ENCODE measurements around the gene TJP3.

TJP3 gene

DNA sequence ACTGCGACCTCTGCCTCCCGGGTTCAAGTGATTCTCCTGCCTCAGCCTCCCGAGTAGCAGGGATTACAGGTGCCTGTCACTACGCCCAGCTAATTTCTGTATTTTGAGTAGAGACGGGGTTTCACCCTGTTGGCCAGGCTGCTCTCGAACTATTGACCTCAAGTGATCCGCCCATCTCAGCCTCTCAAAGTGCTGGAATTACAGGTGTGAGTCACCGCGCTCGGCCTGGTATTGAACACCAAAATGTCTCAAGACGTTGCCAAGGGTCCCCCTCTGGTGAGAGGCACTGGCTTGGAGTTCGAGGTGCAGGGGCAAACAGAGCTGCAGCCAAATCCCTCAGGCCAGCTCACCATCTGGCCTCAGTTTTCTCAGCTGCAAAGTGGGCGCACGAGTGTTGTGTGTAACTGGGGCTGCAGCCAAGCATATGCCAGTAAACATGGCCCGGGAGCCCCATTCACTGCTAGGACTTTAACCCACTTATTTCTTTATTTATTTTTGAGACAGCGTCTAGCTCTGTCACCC is 8.0 kb downstream of the TJP3 start:
- no peak for DNase-seq (ENCODE audit: low read depth)

DNA sequence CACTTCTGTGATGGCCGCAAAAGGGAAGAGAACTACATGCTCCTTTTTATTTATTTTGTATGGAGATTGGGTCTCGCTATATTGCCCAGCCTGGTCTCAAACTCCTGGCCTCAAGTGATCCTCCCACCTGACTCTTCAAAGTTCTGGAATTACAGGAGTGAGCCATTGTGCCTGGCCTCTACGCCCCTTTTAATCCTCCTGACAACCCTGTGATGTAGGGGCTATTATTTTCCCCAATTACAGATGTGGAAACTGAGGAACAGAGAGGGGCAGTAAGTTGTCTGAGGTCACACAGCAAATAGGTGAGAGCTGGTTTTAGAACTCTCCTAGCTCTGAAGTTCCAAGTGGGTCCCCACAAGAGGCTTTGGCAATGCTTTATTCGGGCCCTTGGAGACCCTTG is 11.7 kb downstream of the TJP3 start:
- no peak for DNase-seq (ENCODE audit: low read depth)

DNA sequence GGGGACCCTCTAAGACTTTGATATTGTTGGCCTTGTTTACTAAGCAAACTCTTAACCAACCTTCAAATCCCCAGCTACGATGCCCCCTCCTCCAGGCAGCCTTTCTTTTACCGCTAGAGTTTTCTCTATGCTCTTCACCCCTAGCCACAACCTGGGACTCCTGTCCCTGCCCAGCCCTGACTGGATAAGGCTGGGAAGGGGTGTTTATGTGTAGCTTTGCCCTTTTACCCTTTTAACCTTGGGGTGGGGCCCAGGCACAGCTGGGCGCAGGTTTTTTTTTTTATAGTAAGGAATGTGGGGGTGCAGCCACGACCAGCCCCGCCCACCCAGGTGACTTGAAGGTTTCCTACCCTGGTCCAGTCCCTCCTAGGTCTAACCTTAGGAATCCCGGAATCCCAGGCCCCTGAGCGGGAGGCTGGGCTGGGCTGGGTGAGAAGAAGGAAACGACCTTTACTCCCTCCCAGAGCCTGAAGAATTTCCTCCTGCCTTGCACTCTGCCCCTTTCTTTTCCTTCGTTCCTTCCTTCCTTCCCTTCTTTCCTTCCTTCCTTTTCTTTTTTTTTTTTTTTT is 12.2 kb downstream of the TJP3 start:
- no peak for DNase-seq (ENCODE audit: low read depth)

DNA sequence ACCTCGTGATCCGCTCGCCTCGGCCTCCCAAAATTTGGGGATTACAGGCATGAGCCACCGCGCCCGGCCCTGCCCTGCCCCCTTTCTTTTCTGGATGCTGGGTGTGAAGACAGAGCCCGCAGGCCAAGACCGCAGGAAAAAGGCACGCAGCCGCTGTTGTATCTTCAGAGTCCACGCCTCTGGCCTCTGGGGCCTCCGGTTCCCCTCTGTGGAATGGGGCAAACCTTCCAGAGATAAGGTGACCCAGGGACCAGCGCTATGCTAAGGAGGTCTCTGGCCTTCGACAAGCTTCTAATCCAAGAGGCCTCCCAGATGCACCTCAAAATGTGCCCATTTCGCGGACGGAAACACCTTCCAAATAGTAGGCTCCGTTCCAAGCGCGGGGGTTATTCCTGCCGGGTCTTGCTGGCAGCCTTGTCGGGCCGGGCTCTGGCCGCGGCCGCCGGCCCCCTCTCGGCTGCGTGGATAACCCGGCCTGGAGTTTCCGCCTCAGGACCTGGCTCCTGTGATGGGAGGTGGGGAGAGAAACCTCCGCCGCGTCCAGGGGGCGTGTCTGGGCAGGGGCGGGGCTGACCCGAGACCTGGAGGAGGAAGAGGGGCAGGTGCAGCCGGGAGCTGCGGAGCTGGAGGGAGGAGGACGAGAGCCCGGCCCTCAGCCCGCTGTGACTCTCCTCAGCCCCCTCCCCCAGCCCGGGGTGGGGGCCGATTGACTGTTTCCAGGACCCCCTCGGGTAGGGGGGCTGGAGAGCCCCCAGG is 13.1 kb downstream of the TJP3 start:
- peak; percentile 79 for DNase-seq (ENCODE audit: low read depth)

DNA sequence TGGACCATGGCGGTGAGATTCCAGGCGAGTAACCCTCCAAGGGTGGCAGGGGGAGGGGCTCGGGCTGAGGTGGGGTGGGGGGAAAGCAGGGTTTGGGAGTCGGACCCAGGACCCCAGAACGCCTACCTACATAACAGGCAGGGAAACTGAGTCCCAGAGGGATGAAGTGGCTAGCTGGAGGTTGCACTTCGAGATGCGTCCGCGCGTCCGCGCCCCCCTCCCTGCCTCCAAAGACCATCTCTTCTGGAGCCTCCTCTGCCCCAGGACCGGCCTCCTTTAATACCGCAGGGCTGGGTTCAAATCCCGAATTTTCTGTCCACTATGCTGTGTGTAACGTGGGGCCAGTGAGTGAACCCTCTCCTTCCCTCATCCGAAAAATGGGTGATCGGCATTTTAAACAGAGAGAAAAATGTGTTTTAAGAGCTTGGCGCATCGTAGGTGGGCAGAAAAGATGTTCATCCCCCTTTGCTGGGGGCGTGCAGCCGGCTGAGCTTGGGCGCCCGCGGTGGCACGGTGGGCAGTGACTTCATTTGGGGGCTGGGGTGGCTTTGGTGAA is 13.8 kb downstream of the TJP3 start:
- no peak for DNase-seq (ENCODE audit: low read depth)

DNA sequence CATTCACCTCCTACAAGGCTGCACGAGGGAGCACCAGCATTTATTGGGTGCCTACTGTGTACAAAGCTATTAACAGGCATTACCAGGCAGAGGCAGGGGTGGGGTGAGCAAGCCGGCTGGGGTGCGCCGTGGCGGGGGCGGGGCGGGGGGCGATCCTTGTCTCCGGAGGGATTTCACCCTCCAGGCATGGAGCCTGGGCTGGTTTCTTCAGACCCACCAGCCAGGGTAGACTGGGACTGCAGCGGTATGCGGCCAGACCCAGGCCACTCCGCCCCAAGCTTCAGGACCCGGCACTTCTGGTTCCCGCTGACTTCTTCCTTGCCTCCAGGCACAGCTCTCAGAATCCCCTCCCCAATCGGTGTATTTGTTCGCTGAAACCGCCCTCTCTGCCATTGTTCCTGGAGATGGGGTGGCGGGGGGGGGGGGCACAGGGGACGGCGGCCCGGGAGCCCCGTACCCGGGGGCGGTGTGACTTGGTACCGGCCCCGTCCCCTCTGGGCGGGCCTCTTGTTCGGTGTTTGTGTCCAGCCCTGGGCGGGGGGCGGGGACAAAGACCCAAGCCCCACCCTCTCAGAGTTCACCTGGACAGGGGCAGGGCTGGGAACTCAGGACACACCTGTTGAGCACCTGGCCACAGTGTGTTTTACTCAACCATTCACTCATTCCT is 14.4 kb downstream of the TJP3 start:
- DNase-seq (ENCODE audit: low read depth) = no peak

DNA sequence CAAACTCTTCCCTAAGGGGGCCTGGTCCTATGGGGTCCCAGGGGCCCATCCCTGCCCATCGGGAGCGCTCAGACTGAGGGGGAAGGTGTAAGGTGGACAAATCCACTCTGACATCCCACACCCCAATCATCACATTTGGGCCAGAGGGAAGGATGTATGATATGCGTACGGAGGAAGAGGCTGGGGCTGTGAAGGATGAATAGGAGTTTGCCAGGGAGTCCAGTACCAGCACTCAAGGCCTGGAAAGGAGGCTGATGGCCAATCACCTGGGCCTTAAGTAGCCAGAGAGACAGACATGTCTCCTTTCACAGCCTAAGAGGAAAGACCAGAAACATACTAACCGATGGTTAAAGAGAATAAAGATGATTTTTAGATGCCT is 14.9 kb downstream of the TJP3 start:
- DNase-seq (ENCODE audit: low read depth) = no peak

DNA sequence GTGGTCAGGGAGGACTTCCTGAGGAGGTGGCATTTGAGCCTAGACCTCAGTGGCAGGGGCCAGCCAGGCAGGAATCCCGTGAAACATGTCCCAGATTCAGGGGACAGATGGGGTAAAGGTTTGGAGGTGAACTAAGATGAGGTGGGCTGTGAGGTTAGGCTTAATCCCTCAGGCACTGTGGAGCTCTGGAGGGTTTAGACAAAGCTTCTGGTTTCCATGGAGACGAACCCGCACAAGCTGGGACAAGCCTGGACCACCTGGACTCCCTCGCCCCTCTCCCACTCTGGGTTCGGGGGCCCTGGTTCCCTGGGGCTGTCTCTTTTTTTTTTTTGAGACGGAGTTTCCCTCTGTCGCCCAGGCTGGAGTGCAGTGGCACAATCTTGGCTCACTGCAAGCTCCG is 15.7 kb downstream of the TJP3 start:
- DNase-seq (ENCODE audit: low read depth) = no peak

DNA sequence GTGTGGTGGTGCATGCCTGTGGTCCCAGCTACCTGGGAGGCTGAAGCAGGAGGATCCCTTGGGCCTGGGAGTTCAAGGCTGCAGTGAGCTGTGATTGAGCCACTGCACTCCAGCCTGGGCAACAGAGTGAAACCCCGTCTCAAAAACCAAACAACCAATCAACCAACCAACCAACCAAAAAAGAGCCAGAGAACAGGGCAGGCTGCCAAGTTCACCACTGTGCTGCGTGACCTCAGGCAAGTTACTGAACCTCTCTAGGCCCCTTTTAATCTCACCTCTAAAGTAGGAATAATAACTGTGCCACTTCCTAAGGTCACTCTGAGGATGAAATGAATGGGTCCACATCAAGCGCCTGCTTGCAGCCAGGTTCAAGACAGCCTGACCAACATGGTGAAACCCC is 16.9 kb downstream of the TJP3 start:
- DNase-seq (ENCODE audit: low read depth) = no peak

DNA sequence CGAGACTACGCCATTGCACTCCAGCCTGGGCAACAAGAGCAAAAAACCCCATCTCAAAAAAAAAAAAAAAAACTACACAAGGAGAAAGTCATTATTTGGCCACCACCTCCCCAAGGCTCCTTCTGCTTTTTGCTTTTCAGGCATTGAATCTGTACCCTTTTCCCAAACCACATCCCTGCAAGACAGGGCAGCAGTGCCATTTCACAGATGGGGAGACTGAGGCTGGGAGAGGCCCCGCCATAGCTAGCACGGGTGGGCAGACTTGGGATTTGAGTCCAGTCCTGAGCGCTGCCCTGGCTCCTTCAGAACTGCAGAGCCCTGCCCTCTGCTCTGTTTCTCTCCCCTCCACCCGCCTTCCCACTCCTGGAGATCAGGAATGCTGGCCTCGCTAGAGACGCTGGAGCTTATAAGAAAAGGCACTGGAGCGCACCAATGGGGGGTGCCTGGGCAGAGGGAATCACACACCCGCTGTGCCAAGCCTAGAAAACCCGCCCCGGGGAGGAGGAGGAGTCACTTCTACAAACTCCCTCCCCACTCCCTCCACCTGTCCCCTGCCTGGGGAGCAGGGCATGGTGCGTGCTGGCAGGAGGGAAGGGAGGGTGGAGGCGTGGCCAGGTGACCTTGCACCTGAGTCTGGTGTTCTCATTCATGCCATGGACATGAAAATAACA is 17.6 kb downstream of the TJP3 start:
- no peak for DNase-seq (ENCODE audit: low read depth)

DNA sequence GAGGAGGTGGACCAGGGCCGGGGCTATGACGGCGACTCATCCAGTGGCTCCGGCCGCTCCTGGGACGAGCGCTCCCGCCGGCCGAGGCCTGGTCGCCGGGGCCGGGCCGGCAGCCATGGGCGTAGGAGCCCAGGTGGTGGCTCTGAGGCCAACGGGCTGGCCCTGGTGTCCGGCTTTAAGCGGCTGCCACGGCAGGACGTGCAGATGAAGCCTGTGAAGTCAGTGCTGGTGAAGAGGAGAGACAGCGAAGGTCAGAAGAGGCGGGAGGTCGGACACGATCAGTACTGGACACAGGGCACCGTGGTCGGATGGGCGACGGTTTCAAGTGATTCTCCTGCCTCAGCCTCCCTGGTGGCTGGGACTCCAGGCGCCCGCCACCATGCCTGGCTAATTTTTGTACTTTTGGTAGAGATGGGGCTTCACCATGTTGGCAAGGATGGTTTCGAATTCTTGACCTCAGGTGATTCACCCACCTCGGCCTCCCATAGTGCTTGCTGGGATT is 22.3 kb downstream of the TJP3 start:
- DNase-seq (ENCODE audit: low read depth) = no peak

DNA sequence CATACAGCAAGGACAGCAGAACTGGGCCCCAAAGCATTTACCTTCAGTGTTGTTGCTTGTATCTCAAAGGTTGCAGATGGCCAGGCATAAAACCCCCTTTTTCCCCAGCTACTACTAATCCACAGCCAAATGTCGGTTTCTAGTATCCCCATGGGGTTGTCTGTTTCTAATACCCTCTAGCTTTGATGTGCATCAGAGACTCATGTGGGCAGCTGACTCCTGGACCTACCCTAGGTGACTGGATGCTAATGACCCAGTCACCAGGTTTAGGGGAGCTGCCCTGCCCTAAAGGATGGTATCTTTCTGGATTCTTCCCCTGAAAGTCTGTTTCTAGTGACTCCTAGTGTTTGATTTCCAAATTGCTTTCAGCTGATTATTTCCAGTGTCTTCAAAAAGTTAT is 23.9 kb downstream of the TJP3 start:
- DNase-seq (ENCODE audit: low read depth) = no peak

DNA sequence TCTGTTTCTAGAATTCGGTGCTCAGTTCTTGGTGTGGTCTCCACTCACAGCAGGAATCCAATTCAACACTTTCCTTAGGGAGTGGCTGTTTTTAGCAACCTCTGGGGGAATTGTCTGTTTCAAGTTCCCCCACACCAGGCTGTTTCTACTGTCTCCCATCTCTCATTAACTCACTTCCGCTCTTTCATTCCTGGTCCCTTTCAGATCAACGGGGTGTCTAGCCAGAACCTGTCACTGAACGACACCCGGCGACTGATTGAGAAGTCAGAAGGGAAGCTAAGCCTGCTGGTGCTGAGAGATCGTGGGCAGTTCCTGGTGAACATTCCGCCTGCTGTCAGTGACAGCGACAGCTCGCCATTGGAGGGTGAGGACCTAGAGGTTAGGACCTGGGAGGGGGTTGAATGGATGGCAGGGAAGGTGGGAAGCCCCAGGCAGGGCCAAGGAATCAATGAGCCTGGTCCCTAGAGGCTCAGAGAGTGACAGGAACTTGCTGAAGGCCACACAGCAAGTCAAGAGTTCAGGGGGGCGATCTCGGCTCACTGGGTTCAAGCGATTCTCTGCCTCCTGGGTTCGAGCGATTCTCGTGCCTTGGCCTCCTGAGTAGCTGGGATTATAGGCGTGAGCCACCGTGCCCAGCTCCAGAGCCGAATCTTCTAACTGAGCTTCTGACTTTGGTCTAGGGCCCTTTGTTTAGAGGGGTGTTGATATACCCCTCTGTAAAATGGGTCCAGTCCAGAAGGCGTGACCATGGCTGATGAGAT is 25.5 kb downstream of the TJP3 start:
- no peak for DNase-seq (ENCODE audit: low read depth)

DNA sequence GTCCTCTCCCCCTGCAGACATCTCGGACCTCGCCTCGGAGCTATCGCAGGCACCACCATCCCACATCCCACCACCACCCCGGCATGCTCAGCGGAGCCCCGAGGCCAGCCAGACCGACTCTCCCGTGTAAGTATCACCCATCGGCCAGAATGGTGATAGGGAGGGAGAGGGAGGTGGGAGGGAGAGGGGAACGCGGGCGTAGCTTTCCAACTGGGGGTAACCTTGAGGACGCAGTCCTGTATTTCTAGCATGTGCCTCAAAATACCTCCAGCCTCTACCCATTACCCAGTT is 26.1 kb downstream of the TJP3 start:
- no peak for DNase-seq (ENCODE audit: low read depth)

DNA sequence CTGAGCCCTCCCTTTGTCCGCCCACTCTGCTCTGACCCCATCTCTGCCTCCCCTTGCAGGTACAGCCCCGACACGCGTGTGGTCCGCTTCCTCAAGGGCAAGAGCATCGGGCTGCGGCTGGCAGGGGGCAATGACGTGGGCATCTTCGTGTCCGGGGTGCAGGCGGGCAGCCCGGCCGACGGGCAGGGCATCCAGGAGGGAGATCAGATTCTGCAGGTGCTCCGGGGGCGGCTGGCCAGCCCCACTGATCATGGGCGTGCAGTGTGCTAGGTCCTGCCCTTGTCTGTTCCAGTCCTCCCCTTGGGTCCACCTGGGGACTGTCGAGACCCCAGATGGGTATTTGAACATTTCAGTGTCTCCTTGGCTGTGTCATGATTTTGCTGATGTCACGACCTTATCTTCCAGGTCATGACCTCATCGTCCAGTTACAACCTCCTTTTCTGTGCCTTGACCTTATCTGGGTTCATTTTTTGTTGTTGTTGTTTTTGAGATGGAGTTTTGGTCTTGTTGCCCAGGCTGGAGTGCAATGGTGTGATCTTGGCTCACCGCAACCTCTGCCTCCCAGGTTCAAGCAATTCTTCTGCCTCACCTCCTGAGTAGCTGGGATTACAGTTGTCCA is 28.0 kb downstream of the TJP3 start:
- no peak for DNase-seq (ENCODE audit: low read depth)

DNA sequence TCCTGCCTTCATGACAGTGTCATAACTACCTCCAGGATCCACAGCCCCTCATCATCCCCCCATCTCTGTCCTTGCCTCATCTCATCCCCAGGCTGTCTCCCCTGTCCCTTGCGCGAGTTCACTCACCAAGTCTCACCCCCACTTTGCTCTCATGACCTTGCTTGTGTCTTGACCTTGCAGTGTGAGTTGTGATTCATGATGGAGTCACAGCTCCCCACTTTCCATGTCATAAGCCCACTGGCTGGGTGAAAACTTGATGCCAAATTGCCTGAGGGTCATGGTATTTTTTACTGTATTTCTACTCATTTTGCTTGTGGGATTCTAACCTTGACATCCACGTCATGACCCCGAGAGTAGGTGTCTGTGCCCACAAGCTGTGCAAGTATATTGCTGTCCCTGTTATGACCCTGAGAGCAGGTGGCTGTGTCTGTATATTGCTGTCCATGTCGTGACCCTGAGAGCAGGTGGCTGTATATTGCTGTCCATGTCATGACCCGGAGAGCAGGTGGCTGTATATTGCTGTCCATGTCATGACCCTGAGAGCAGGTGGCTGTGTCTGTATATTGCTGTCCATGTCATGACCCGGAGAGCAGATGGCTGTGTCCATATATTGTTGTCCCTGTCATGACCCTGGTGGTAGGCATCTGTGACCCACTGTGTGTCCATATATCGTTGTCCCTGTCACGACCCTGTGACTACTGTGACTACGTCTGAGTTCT is 29.5 kb downstream of the TJP3 start:
- no peak for DNase-seq (ENCODE audit: low read depth)

DNA sequence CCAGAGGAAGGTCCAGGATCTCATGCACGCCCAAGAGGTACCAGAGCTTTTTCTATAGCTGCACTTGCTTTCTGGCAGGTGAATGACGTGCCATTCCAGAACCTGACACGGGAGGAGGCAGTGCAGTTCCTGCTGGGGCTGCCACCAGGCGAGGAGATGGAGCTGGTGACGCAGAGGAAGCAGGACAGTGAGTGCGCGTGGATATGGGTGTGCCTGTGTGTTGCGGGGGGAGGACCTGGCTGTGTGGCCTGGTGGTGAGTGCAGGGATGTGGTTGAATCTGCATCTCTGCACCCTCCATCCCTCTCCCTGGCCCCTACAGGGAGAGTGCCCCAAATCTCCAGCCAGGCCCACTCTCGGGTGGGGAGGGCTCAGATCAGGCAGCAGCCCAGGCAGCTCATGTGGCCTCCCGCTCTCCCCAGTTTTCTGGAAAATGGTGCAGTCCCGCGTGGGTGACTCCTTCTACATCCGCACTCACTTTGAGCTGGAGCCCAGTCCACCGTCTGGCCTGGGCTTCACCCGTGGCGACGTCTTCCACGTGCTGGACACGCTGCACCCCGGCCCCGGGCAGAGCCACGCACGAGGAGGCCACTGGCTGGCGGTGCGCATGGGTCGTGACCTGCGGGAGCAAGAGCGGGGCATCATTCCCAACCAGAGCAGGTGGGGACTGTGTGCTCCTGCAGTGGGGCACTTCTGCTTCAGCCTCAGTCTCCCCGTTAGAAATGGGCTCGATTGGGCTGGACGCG is 30.5 kb downstream of the TJP3 start:
- no peak for DNase-seq (ENCODE audit: low read depth)

DNA sequence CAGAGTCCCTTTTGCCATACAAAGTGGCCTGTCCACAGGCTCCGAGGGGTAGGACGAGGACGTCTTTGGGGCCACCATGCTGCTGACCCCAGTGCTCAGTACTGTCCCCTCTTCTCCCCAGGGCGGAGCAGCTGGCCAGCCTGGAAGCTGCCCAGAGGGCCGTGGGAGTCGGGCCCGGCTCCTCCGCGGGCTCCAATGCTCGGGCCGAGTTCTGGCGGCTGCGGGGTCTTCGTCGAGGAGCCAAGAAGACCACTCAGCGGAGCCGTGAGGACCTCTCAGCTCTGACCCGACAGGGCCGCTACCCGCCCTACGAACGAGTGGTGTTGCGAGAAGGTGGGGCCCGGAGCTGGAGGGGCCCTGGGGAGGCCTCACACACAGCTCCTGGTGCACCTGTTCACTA is 32.2 kb downstream of the TJP3 start:
- DNase-seq (ENCODE audit: low read depth) = no peak

DNA sequence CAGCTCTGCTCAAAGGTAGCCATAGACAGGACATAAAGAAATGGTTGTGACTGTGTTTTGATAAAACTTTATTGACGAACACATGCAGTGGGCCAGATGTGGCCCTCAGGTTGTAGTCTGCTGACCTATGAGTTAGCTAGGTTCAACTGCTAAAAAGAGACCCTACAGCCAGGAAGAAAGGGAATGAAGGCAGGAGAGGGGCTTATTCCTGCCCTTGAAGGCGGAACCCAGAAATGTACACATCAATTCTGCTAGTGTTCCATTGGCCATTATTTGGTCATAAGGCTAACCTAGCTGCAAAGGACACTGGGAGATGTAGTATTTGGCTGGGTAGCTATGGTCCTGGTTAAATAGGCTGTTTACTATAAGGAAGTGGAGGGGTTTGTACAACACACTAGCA is 35.3 kb downstream of the TJP3 start:
- DNase-seq (ENCODE audit: low read depth) = no peak

All from T-helper 22 cell (primary cell).